Mononuclear cell (primary cell): ENCODE results near the gene LPIN1. TPM values are rescaled to one million over a fixed set of nuclear protein-coding genes. Genes with fewer than 3 reads are reported as not detected.
A peak's percentile ranks its signal among the peaks of the same experiment; 100 is the strongest.

Source experiments
- H3K27me3 ChIP-seq: 2 replicates; pipeline ENCODE4 v1.6.0; 2011; ENCODE audit warnings: low read length, control low read depth; ENCODE audit not compliant: insufficient read depth
- H3K4me1 ChIP-seq: 2 replicates; pipeline ENCODE4 v1.5.1; 2011; ENCODE audit warnings: mild to moderate bottlenecking, low read length, control low read depth; ENCODE audit not compliant: insufficient read depth
- H3K4me3 ChIP-seq: 2 replicates; pipeline ENCODE4 v1.5.1; 2011; ENCODE audit warnings: mild to moderate bottlenecking, low read length, moderate library complexity
- H3K9me3 ChIP-seq: 2 replicates; pipeline ENCODE4 v1.5.1; 2011; ENCODE audit warnings: low read depth, mild to moderate bottlenecking, control low read depth, low read length
- total RNA-seq: library from RNA; depleted of rRNA; stranded (reverse); fragments of >200 nt; gene quantifications from one replicate; pipeline ENCODE4 v1.2.3, GENCODE V29; 2012

LPIN1 gene, protein sequence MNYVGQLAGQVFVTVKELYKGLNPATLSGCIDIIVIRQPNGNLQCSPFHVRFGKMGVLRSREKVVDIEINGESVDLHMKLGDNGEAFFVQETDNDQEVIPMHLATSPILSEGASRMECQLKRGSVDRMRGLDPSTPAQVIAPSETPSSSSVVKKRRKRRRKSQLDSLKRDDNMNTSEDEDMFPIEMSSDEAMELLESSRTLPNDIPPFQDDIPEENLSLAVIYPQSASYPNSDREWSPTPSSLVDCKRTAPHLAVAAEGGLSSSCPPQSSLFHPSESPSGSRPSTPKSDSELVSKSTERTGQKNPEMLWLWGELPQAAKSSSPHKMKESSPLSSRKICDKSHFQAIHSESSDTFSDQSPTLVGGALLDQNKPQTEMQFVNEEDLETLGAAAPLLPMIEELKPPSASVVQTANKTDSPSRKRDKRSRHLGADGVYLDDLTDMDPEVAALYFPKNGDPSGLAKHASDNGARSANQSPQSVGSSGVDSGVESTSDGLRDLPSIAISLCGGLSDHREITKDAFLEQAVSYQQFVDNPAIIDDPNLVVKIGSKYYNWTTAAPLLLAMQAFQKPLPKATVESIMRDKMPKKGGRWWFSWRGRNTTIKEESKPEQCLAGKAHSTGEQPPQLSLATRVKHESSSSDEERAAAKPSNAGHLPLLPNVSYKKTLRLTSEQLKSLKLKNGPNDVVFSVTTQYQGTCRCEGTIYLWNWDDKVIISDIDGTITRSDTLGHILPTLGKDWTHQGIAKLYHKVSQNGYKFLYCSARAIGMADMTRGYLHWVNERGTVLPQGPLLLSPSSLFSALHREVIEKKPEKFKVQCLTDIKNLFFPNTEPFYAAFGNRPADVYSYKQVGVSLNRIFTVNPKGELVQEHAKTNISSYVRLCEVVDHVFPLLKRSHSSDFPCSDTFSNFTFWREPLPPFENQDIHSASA
- 52.8 TPM for total RNA-seq

DNA sequence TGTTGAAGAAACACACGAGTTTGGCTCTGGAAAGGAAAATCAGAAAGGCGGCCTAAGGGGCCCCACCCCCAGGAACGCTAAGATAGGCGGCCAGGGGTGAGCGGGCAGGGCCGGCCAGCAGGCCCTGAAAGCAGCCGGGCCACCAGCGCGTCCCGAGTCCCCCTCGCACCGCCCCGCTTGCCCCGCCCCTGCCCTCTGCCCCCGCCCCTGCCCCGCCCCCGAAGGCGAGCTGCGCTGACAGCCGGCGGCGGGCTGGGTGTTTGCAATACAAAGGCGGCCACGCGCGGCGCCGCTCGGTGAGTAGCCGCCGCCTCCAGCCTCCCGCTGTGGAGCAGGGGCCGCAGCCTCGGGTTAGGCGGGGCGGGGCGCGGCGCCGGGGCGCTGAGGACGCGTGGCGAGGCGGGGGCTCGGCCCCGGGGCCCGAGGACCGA, at the start of gene LPIN1:
Gene LPIN1, plus strand, starts transcription at position 257 of the 431 bp plus-strand sequence. CDS start 18,910 bp downstream, outside the sequence.
- Histone ChIP-seq H3K4me3 (peak within 1 kb of the TSS; percentile 55), H3K27me3 (no peaks in the 10 kb centered on the region), H3K4me1 (peaks cover 74% of the 10 kb centered on the region), H3K9me3 (no peaks in the 10 kb centered on the region)

- Histone ChIP-seq H3K9me3 (no peaks in the 10 kb centered on the region), H3K4me1 (peaks cover 16% of the 10 kb centered on the region), H3K27me3 (no peaks in the 10 kb centered on the region), H3K4me3 (no peak overlapping the region)
Observed at GRCh38 chr2:11696736-11697102, 49.7 kb upstream of the LPIN1 start.

DNA sequence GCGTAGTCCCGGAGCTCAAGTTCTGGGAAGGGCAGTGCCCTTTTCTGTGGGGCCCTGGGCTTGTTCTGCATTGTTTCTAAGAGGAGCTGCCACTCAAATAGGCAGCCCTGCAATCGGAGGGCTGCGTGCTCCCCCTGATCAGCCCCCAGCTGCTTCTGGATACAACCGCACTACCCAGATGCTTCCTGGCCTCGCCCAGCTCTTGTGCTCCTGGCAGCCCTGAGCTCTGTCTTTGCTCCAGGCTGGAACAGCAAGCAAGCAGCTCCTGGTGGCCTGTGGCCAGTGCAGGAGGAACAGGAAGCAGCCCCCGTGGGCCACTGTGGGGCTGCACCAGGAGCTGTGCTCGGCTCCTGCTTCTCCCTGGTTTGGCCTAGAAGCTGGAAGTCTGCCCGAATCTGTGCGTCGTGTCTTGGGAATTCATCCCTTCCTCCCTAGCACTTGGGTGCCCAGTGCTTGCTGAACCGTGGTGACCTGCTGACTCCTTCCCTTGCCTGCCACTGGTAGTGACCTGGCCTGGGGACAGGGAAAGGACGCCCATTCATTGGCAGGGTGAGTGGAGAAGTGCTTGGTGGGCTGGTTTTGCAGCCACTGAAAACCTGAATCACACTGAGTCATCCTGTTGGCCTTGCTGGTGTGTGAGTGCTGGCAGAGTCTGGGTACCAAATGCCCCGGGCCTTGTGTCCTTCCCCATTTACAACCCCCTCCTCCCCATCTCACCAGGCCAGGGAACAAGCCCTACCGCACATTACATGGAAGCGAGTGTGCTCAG, 49.1 kb upstream of the LPIN1 start:
- Histone ChIP-seq H3K27me3 (no peaks in the 10 kb centered on the region), H3K4me3 (no peak overlapping the region), H3K9me3 (no peaks in the 10 kb centered on the region), H3K4me1 (peaks cover 21% of the 10 kb centered on the region)

GRCh38 chr2:11698009-11698922, 48.2 kb upstream of the LPIN1 start:
- Histone ChIP-seq H3K9me3 (no peaks in the 10 kb centered on the region), H3K27me3 (no peaks in the 10 kb centered on the region), H3K4me1 (peaks cover 18% of the 10 kb centered on the region), H3K4me3 (no peak overlapping the region)

GRCh38 chr2:11699686-11700670, 46.5 kb upstream of the LPIN1 start:
- H3K27me3 ChIP-seq = no peaks in the 10 kb centered on the region
- H3K9me3 ChIP-seq = no peaks in the 10 kb centered on the region
- H3K4me3 ChIP-seq = no peak overlapping the region
- H3K4me1 ChIP-seq = peaks cover 18% of the 10 kb centered on the region

DNA sequence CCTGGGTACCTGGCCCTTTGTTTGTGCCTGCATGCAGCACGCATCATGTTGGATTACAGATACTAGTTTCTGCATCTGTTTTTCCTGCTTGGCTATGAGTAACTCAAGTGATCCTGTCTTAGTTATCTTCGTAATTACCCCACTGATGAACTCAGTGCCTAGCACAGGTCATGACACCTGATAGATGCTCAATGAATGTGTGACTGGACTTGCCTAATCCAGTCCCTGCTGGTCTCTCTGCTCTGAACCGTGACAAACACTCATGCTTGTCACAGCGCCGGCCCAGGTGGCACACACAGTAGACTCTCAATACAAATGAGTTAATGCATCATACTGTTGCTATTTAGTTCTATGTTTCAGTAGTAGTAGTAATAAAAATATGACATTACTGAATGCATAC, 45.2 kb upstream of the LPIN1 start:
- Histone ChIP-seq H3K4me3 (no peak overlapping the region), H3K4me1 (peaks cover 18% of the 10 kb centered on the region), H3K9me3 (no peaks in the 10 kb centered on the region), H3K27me3 (no peaks in the 10 kb centered on the region)

DNA sequence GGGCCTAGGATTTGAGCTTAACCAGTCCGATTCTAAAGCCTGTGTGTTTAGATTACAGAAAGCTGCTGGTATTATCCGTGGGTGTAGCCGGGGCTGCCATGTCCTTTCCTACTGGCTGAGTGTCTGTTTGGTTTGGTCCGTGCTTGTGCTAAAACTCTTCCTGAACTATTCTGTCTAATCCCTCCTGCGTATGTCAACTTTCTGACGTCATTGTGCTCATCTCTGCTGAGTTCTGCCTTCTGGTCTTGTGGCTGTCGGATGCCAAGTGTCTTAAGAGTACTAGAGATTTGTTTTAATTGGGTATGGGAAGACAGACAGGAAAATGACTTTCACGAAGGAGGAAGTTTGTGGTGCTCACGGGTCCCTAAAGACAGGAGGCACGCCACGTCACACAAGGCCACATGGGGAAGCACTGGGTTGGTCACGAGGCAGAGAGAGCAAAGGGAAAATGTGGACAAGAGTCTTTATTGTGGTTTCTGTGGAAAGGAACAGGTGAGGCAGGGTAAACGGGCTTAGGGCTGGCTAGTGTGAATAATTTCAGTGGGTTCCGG, 44.6 kb upstream of the LPIN1 start:
- no peaks in the 10 kb centered on the region for H3K27me3 ChIP-seq
- peaks cover 18% of the 10 kb centered on the region for H3K4me1 ChIP-seq
- H3K9me3 ChIP-seq = no peaks in the 10 kb centered on the region
- H3K4me3 ChIP-seq = no peak overlapping the region

GRCh38 chr2:11702946-11703345, 43.5 kb upstream of the LPIN1 start:
- Histone ChIP-seq H3K9me3 (no peaks in the 10 kb centered on the region), H3K4me1 (peaks cover 15% of the 10 kb centered on the region), H3K27me3 (no peaks in the 10 kb centered on the region), H3K4me3 (no peak overlapping the region)

GRCh38 chr2:11703700-11704099, 42.7 kb upstream of the LPIN1 start:
- no peaks in the 10 kb centered on the region for H3K27me3 ChIP-seq
- no peak overlapping the region for H3K4me3 ChIP-seq
- H3K4me1 ChIP-seq = peaks cover 15% of the 10 kb centered on the region
- H3K9me3 ChIP-seq = no peaks in the 10 kb centered on the region

DNA sequence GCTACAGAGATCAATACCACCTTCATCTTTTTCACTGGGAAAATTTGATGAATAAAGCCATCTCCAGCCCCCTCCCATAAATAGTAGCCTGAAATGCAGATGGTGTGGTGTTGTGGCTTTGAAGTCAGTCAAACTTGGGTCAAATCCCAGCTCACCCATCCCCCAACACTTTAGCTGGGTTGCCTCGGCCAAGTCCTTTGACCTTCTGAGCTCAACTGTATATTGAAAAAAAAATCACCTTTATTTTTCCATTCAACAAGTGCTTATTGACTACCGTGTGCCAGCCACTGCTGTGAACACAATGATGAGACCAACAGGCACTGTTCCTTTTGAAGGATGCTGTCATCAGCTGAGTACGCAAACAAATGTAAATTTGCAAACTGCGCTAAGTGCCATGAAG, 41.4 kb upstream of the LPIN1 start:
- peaks cover 15% of the 10 kb centered on the region for H3K4me1 ChIP-seq
- no peaks in the 10 kb centered on the region for H3K27me3 ChIP-seq
- H3K4me3 ChIP-seq = no peak overlapping the region
- no peaks in the 10 kb centered on the region for H3K9me3 ChIP-seq

DNA sequence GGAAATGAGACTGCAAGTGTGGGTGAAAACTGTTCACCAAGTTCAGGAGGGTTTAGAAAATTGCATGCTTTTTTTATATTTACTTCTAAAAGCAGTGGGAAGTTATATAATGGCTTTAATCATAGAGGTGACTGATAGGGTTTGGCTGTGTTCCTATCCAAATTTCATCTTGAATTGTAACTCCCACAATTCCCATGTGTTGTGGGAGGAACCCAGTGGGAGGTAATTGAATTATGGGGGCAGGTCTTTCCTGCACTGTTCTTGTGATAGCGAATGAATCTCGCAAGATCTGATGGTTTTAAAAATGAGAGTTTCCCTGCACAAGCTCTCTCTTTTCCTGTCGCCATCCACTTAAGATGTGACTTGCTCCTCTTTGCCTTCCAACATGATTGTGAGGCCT, 40.7 kb upstream of the LPIN1 start:
- Histone ChIP-seq H3K4me3 (no peak overlapping the region), H3K9me3 (no peaks in the 10 kb centered on the region), H3K4me1 (peaks cover 15% of the 10 kb centered on the region), H3K27me3 (no peaks in the 10 kb centered on the region)

DNA sequence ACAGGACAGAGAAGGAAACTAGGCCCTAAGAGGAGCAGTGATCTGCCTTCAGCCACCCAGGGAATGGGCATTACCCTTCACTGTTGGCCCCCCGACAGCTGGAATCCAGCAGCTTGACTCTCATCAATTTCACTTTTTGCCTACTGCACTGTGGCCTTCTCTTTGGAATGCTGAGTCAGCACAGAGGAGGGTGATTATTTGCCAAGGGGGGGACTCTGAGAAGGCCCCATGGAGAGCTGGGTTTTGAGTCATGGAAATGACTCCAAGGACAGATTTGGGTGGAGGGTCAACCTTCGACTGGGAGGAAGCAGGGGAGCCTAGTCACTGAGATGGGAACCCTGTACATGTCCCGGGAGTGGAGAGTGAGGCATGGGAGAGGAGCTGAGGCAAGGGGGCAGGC, 38.3 kb upstream of the LPIN1 start:
- peaks cover 13% of the 10 kb centered on the region for H3K4me1 ChIP-seq
- H3K4me3 ChIP-seq = no peak overlapping the region
- no peaks in the 10 kb centered on the region for H3K9me3 ChIP-seq
- H3K27me3 ChIP-seq = no peaks in the 10 kb centered on the region

GRCh38 chr2:11709293-11709692, 37.1 kb upstream of the LPIN1 start:
- H3K4me1 ChIP-seq = peaks cover 13% of the 10 kb centered on the region
- no peaks in the 10 kb centered on the region for H3K27me3 ChIP-seq
- no peaks in the 10 kb centered on the region for H3K9me3 ChIP-seq
- no peak overlapping the region for H3K4me3 ChIP-seq
